ENCODE results near the gene GRPEL2. TPM values are rescaled to one million over a fixed set of nuclear protein-coding genes. Genes with fewer than 3 reads are reported as not detected.

GRPEL2 gene
- total RNA-seq, 2 experiments from 2014 or later, result 55.3 to 56.4 TPM

Other genes starting within 250 kb of the GRPEL2 start
- not detected for gene ABLIM3, start 204.0 kb upstream of the GRPEL2 start, total RNA-seq
- gene AFAP1L1, start 73.6 kb upstream of the GRPEL2 start, total RNA-seq, result under 1 TPM; 0.66 to 0.94 TPM
- 10 to 100 TPM; 17.2 to 18.2 TPM for gene PCYOX1L, start 12.5 kb downstream of the GRPEL2 start, total RNA-seq
- not detected for gene IL17B, start 33.8 kb downstream of the GRPEL2 start, total RNA-seq
- gene CSNK1A1, start 205.9 kb downstream of the GRPEL2 start, total RNA-seq, result 100 to 1,000 TPM; 182 to 185 TPM
- 1 to 10 TPM; 1.4 to 2.3 TPM for gene ARHGEF37, start 236.0 kb downstream of the GRPEL2 start, total RNA-seq

Data from activated naive CD8-positive, alpha-beta T cell treated with anti-CD3 and anti-CD28 coated beads for 36 hours (primary cell).